ENCODE data around the gene PNMT.

Gene PNMT

GRCh38 chr17:39704821-39705551 lies 36.7 kb downstream of the PNMT start:
- H3K79me1 ChIP-seq (ENCODE audit: low read length) = peaks cover 12% of the 10 kb centered on the region
- H4K5ac ChIP-seq (ENCODE audit: low read length) = no peak overlapping the region
- no peak overlapping the region for H3K18ac ChIP-seq (ENCODE audit: low read length)
- no peak overlapping the region for H4K8ac ChIP-seq (ENCODE audit: low read depth, low read length)
- peak overlapping the region; percentile 80 for H3K56ac ChIP-seq (ENCODE audit: low read length)
- no peak overlapping the region for H3K4ac ChIP-seq (ENCODE audit: low read depth, low read length)
- no CpG with 5 or more reads among the region's 11 CpGs for WGBS (ENCODE audit: extremely low coverage, insufficient coverage, low lambda C conversion rate)
- H2BK15ac ChIP-seq (replicated peaks; ENCODE audit: low read depth) = no peak overlapping the region
- no peak overlapping the region for H3K27ac ChIP-seq (ENCODE audit: low read depth, low read length)
- H2BK5ac ChIP-seq (ENCODE audit: low read length) = peak overlapping the region; percentile 4
- H3K79me2 ChIP-seq (ENCODE audit: control insufficient read depth, insufficient read depth, low read length) = peaks cover 57% of the 10 kb centered on the region
- H3K4me2 ChIP-seq (ENCODE audit: low read length) = no peak overlapping the region
- H2AK5ac ChIP-seq (ENCODE audit: low read length) = no peak overlapping the region
- peak; percentile 45 for DNase-seq
- H3K9ac ChIP-seq (ENCODE audit: low read length) = peak overlapping the region; percentile 3
- no peak overlapping the region for H2BK120ac ChIP-seq (ENCODE audit: low read depth, low read length)
- peaks cover 12% of the 10 kb centered on the region for H3K4me1 ChIP-seq (ENCODE audit: control insufficient read depth, low read depth, low read length)
- peaks cover 8% of the 10 kb centered on the region for H3K36me3 ChIP-seq (ENCODE audit: control insufficient read depth, insufficient read depth, low read length)
- no peak overlapping the region for H3K4me3 ChIP-seq (ENCODE audit: low read length)
- H3K23ac ChIP-seq (ENCODE audit: low read length) = peak overlapping the region; percentile 96
- no peaks in the 10 kb centered on the region for H3K27me3 ChIP-seq (ENCODE audit: insufficient read depth, low read length, poor library complexity)

GRCh38 chr17:39705786-39706348 lies 37.6 kb downstream of the PNMT start:
- Histone ChIP-seq H2AK5ac (ENCODE audit: low read length) (no peak overlapping the region), H3K4me3 (ENCODE audit: low read length) (no peak overlapping the region), H3K4ac (ENCODE audit: low read depth, low read length) (no peak overlapping the region), H3K79me2 (ENCODE audit: control insufficient read depth, insufficient read depth, low read length) (peaks cover 48% of the 10 kb centered on the region), H3K18ac (ENCODE audit: low read length) (no peak overlapping the region), H3K27ac (ENCODE audit: low read depth, low read length) (no peak overlapping the region), H2BK15ac (replicated peaks; ENCODE audit: low read depth) (no peak overlapping the region), H2BK5ac (ENCODE audit: low read length) (no peak overlapping the region), H3K79me1 (ENCODE audit: low read length) (peaks cover 12% of the 10 kb centered on the region), H3K4me2 (ENCODE audit: low read length) (no peak overlapping the region), H3K9ac (ENCODE audit: low read length) (no peak overlapping the region), H3K56ac (ENCODE audit: low read length) (no peak overlapping the region), H3K27me3 (ENCODE audit: insufficient read depth, low read length, poor library complexity) (no peaks in the 10 kb centered on the region), H2BK120ac (ENCODE audit: low read depth, low read length) (no peak overlapping the region), H4K8ac (ENCODE audit: low read depth, low read length) (no peak overlapping the region), H3K36me3 (ENCODE audit: control insufficient read depth, insufficient read depth, low read length) (peaks cover 10% of the 10 kb centered on the region), H3K4me1 (ENCODE audit: control insufficient read depth, low read depth, low read length) (peaks cover 12% of the 10 kb centered on the region), H4K5ac (ENCODE audit: low read length) (no peak overlapping the region), H3K23ac (ENCODE audit: low read length) (no peak overlapping the region)
- no peak for DNase-seq
- no CpG with 5 or more reads among the region's 12 CpGs for WGBS (ENCODE audit: extremely low coverage, insufficient coverage, low lambda C conversion rate)

GRCh38 chr17:39706383-39706782 lies 38.1 kb downstream of the PNMT start:
- Histone ChIP-seq H3K23ac (ENCODE audit: low read length) (no peak overlapping the region), H3K27ac (ENCODE audit: low read depth, low read length) (no peak overlapping the region), H2AK5ac (ENCODE audit: low read length) (no peak overlapping the region), H3K56ac (ENCODE audit: low read length) (no peak overlapping the region), H3K9ac (ENCODE audit: low read length) (no peak overlapping the region), H4K5ac (ENCODE audit: low read length) (no peak overlapping the region), H3K36me3 (ENCODE audit: control insufficient read depth, insufficient read depth, low read length) (peaks cover 10% of the 10 kb centered on the region), H2BK5ac (ENCODE audit: low read length) (no peak overlapping the region), H2BK120ac (ENCODE audit: low read depth, low read length) (no peak overlapping the region), H3K4me1 (ENCODE audit: control insufficient read depth, low read depth, low read length) (peaks cover 8% of the 10 kb centered on the region), H2BK15ac (replicated peaks; ENCODE audit: low read depth) (no peak overlapping the region), H3K4ac (ENCODE audit: low read depth, low read length) (no peak overlapping the region), H4K8ac (ENCODE audit: low read depth, low read length) (no peak overlapping the region), H3K4me2 (ENCODE audit: low read length) (no peak overlapping the region), H3K79me2 (ENCODE audit: control insufficient read depth, insufficient read depth, low read length) (peaks cover 43% of the 10 kb centered on the region), H3K79me1 (ENCODE audit: low read length) (peaks cover 10% of the 10 kb centered on the region), H3K27me3 (ENCODE audit: insufficient read depth, low read length, poor library complexity) (no peaks in the 10 kb centered on the region), H3K18ac (ENCODE audit: low read length) (no peak overlapping the region), H3K4me3 (ENCODE audit: low read length) (no peak overlapping the region)
- DNase-seq = no peak
- WGBS (ENCODE audit: extremely low coverage, insufficient coverage, low lambda C conversion rate) = no CpG with 5 or more reads among the region's 8 CpGs

- H3K36me3 ChIP-seq (ENCODE audit: control insufficient read depth, insufficient read depth, low read length) = peaks cover 11% of the 10 kb centered on the region
- peaks cover 8% of the 10 kb centered on the region for H3K4me1 ChIP-seq (ENCODE audit: control insufficient read depth, low read depth, low read length)
- no peak overlapping the region for H4K5ac ChIP-seq (ENCODE audit: low read length)
- H4K8ac ChIP-seq (ENCODE audit: low read depth, low read length) = no peak overlapping the region
- no peak overlapping the region for H2AK5ac ChIP-seq (ENCODE audit: low read length)
- H3K27ac ChIP-seq (ENCODE audit: low read depth, low read length) = no peak overlapping the region
- no peak overlapping the region for H3K9ac ChIP-seq (ENCODE audit: low read length)
- H3K4me3 ChIP-seq (ENCODE audit: low read length) = no peak overlapping the region
- H3K4me2 ChIP-seq (ENCODE audit: low read length) = no peak overlapping the region
- H2BK120ac ChIP-seq (ENCODE audit: low read depth, low read length) = no peak overlapping the region
- H3K18ac ChIP-seq (ENCODE audit: low read length) = no peak overlapping the region
- H2BK15ac ChIP-seq (replicated peaks; ENCODE audit: low read depth) = no peak overlapping the region
- peaks cover 38% of the 10 kb centered on the region for H3K79me2 ChIP-seq (ENCODE audit: control insufficient read depth, insufficient read depth, low read length)
- no peak overlapping the region for H2BK5ac ChIP-seq (ENCODE audit: low read length)
- H3K23ac ChIP-seq (ENCODE audit: low read length) = no peak overlapping the region
- peaks cover 9% of the 10 kb centered on the region for H3K79me1 ChIP-seq (ENCODE audit: low read length)
- no peaks in the 10 kb centered on the region for H3K27me3 ChIP-seq (ENCODE audit: insufficient read depth, low read length, poor library complexity)
- no peak overlapping the region for H3K4ac ChIP-seq (ENCODE audit: low read depth, low read length)
- H3K56ac ChIP-seq (ENCODE audit: low read length) = no peak overlapping the region
- no peak for DNase-seq
- no CpG with 5 or more reads among the region's 7 CpGs for WGBS (ENCODE audit: extremely low coverage, insufficient coverage, low lambda C conversion rate)
Measured at GRCh38 chr17:39706921-39707337, 38.7 kb downstream of the PNMT start.

GRCh38 chr17:39709319-39709997 lies 41.2 kb downstream of the PNMT start:
- H2AK5ac ChIP-seq (ENCODE audit: low read length) = no peak overlapping the region
- no peak for DNase-seq
- no peak overlapping the region for H3K18ac ChIP-seq (ENCODE audit: low read length)
- no peak overlapping the region for H3K4me2 ChIP-seq (ENCODE audit: low read length)
- no peak overlapping the region for H3K23ac ChIP-seq (ENCODE audit: low read length)
- H2BK15ac ChIP-seq (replicated peaks; ENCODE audit: low read depth) = no peak overlapping the region
- H4K5ac ChIP-seq (ENCODE audit: low read length) = no peak overlapping the region
- H2BK5ac ChIP-seq (ENCODE audit: low read length) = no peak overlapping the region
- H3K4me3 ChIP-seq (ENCODE audit: low read length) = no peak overlapping the region
- no peak overlapping the region for H3K4ac ChIP-seq (ENCODE audit: low read depth, low read length)
- no peak overlapping the region for H2BK120ac ChIP-seq (ENCODE audit: low read depth, low read length)
- no peaks in the 10 kb centered on the region for H3K27me3 ChIP-seq (ENCODE audit: insufficient read depth, low read length, poor library complexity)
- H3K4me1 ChIP-seq (ENCODE audit: control insufficient read depth, low read depth, low read length) = peaks cover 7% of the 10 kb centered on the region
- no peak overlapping the region for H3K56ac ChIP-seq (ENCODE audit: low read length)
- H3K9ac ChIP-seq (ENCODE audit: low read length) = no peak overlapping the region
- peaks cover 14% of the 10 kb centered on the region for H3K36me3 ChIP-seq (ENCODE audit: control insufficient read depth, insufficient read depth, low read length)
- H3K27ac ChIP-seq (ENCODE audit: low read depth, low read length) = no peak overlapping the region
- WGBS (ENCODE audit: extremely low coverage, insufficient coverage, low lambda C conversion rate) = no CpG with 5 or more reads among the region's 14 CpGs
- peaks cover 7% of the 10 kb centered on the region for H3K79me1 ChIP-seq (ENCODE audit: low read length)
- H4K8ac ChIP-seq (ENCODE audit: low read depth, low read length) = no peak overlapping the region
- peaks cover 16% of the 10 kb centered on the region for H3K79me2 ChIP-seq (ENCODE audit: control insufficient read depth, insufficient read depth, low read length)
